ENCODE data around the gene SLC22A5. TPM values are rescaled to one million over a fixed set of nuclear protein-coding genes. Genes with fewer than 3 reads are reported as not detected.

Gene SLC22A5
- total RNA-seq, 1 donor from 2014 or later, result 1.2 TPM

DNA sequence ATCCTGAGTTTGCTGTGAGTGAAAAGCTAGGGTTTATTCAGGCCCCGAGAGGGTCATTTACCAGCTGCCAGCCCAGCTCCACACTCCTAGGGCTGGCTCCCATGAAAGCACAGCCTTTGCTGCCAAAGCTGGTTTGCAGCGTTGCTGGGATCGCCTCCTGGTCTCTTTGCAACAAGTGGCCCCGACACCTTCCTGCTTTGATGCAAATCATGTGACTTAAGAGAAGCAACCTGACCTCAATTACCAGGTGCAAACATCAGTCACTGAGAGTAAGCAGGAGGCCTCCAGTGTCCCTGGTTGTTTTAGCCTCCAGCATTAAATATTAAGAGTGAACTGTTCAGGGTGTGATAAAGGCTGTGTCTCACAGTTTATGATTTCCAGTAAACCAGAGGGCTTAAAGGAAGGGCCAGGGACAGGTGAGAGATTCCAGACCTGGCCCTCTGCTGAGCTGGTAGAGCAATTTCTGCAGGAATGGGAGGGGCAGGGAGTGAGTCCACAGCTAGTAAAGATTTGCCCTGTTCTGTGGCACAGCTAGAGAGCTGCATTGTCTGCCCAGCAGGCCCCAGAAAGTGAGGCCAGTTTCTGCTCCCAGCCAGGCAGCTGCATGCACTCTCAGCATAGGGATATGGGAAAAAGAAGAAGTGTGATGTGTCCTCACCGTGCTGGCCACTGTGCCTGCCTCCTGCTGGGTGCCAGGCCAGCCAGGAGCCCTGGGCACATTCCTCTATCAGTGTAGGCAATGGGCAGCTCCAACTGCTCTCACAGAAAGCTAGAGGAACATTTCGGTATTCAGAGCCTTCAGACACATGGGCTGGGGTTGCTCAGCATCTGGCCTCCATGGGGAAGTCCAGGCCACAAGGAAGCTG, 58.0 kb downstream of the SLC22A5 start:
- DNase-seq (ENCODE audit: low spot score), result no peak
- no peak overlapping the region for H3K27ac Mint-ChIP-seq (ENCODE audit: unreplicated experiment)
- no peaks in the 10 kb centered on the region for H3K4me1 Mint-ChIP-seq (ENCODE audit: unreplicated experiment)

DNA sequence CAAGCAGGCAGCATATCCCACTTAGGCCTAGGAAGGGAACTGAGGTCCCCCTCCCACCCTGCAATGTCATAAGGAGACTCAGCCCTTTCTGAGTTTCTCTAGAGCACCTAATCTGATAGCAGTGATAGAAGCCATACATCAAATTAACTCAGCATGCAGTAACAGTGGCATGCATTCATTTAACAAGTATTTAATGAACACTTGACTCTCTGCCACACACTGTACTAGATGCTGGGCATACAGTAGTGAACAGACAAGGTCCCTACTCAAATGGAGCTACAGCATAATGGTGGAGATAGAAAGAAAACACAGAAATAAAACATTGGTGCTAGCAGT, 58.6 kb downstream of the SLC22A5 start:
- Mint-ChIP-seq H3K9me3 (ENCODE audit: unreplicated experiment) (no peaks in the 10 kb centered on the region), H3K27ac (ENCODE audit: unreplicated experiment) (no peak overlapping the region), H3K4me1 (ENCODE audit: unreplicated experiment) (no peaks in the 10 kb centered on the region), H3K36me3 (ENCODE audit: low read depth, unreplicated experiment) (no peaks in the 10 kb centered on the region), H3K27me3 (ENCODE audit: unreplicated experiment) (no peaks in the 10 kb centered on the region), H3K4me3 (ENCODE audit: unreplicated experiment) (no peak overlapping the region)
- no peak for DNase-seq (ENCODE audit: low spot score)
- no peak for TF ChIP-seq CTCF (IDR thresholded peaks at IDR 0.05; ENCODE audit: unreplicated experiment)

More for the DNA sequence above, 58.0 kb downstream of the SLC22A5 start:
- Mint-ChIP-seq H3K4me3 (ENCODE audit: unreplicated experiment) (no peak overlapping the region), H3K27me3 (ENCODE audit: unreplicated experiment) (no peaks in the 10 kb centered on the region), H3K9me3 (ENCODE audit: unreplicated experiment) (no peaks in the 10 kb centered on the region), H3K36me3 (ENCODE audit: low read depth, unreplicated experiment) (no peaks in the 10 kb centered on the region)
- TF ChIP-seq CTCF (IDR thresholded peaks at IDR 0.05; ENCODE audit: unreplicated experiment), result no peak

DNA sequence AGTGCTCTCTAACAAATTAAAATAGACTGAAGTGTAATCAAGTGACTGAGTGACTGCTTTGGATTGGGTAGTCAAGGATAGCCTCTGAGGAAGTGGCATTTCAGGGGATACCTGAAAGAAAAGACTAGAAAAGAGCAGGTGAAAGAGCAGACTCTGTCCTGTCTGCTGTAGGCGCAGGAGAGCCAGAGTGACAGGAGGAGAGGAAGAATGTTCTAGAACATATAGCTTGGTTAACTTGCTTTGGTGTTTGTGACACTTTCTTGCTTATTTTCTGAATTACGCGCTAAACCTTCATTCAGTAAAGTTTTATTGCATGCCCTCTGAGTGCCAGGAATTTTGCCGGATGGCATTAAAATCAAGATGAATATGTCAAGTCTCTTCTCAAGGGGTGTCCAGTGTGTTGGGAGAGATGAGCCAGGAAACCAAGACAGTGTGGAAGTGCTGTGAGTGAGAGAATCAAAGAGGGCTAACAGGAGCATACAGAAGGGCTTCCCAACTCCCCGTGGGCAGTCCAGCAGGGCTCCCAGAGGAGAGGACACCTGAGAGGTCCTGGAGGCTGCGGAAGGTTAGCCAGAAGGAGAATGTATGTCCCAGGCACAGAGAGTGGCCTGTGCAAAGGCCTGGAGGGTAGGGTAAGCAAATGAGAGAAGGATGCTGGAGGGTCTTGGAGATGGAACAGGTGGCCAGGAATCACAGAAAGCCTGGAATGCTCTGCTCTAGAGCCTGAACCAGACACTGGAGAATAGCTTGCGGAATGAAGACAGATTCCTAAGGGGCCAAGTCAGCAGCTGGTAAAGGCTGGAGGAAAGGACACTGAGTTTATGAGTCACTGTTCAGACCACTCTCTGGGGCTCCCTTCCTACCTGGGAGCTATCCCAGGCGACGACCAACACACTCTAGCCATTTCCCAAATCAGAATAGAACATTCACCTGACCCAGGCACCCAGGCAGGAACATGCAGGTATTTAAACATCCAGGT, 59.3 kb downstream of the SLC22A5 start:
- Mint-ChIP-seq H3K4me1 (ENCODE audit: unreplicated experiment) (no peaks in the 10 kb centered on the region), H3K27me3 (ENCODE audit: unreplicated experiment) (no peaks in the 10 kb centered on the region), H3K36me3 (ENCODE audit: low read depth, unreplicated experiment) (no peaks in the 10 kb centered on the region), H3K4me3 (ENCODE audit: unreplicated experiment) (no peak overlapping the region), H3K27ac (ENCODE audit: unreplicated experiment) (no peak overlapping the region), H3K9me3 (ENCODE audit: unreplicated experiment) (no peaks in the 10 kb centered on the region)
- DNase-seq (ENCODE audit: low spot score), result no peak
- TF ChIP-seq CTCF (IDR thresholded peaks at IDR 0.05; ENCODE audit: unreplicated experiment), result no peak

DNA sequence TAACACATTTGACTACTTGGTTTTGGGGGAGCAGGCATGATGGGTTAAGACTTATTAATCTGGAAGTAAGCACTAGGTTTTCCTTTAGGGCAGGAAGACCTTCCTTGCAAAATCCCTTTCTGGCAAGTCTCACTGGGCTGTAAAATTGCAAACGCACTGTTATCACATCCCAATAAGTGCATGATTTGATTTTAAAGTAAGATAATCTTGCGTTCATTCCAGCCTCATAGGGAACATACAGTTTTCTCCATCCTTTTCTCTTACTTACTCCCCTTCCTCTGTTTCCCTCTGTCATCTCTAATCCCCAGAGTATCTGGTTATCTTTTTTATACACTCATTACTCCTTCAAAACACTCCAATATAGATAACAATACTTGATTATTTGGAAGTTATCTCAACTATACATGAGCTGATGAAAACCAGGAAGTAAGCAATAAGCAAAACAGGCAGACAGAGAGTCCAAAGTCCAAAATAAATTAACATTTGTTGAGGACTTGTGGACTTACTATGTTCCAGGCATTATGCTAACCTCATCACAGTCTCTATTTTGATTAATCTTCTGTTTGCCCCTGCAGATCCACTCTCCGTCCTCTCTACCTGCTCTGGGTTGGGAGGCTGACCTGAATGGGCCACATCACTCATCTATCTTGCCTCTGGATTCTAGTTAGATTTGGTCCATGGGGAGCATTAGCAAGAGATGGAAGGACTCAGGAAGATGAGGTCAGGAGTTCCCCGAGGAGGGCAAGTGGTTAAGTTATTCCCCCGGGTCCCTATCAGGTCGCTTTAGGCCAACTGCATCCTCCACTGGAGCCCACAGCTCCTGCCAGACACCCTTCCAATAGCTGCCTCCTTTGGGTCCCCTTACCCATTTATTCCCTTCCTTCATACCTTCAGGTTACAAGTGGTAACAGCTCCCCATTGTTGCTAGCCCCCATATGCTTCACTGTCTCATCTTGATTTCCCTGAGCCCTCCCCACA, 60.2 kb downstream of the SLC22A5 start:
- Mint-ChIP-seq H3K36me3 (ENCODE audit: low read depth, unreplicated experiment) (no peaks in the 10 kb centered on the region), H3K27me3 (ENCODE audit: unreplicated experiment) (no peaks in the 10 kb centered on the region), H3K4me3 (ENCODE audit: unreplicated experiment) (no peak overlapping the region), H3K9me3 (ENCODE audit: unreplicated experiment) (no peaks in the 10 kb centered on the region), H3K27ac (ENCODE audit: unreplicated experiment) (no peak overlapping the region), H3K4me1 (ENCODE audit: unreplicated experiment) (no peaks in the 10 kb centered on the region)
- no peak for DNase-seq (ENCODE audit: low spot score)
- no peak for TF ChIP-seq CTCF (IDR thresholded peaks at IDR 0.05; ENCODE audit: unreplicated experiment)

Data from endothelial cell (in vitro differentiated cells).